22Rv1 (cell line): ENCODE measurements around the gene CREB5.

Experiments used
- H3K27ac ChIP-seq: fragments of 450-650 bp; 2 replicates; pipeline ENCODE4 v1.5.1; 2017
- ZFX ChIP-seq: fragments of 450-650 bp; IDR thresholded peaks from 2 replicates; pipeline ENCODE4 v1.6.1; 2017; ENCODE audit warnings: antibody characterized with exemption, borderline replicate concordance
- TF ChIP-seq, protein P1 (sequence below): fragments of 450-650 bp; IDR thresholded peaks from 2 replicates; pipeline ENCODE4 v1.5.1; 2017; ENCODE audit warnings: mild to moderate bottlenecking

The CREB5 gene

DNA sequence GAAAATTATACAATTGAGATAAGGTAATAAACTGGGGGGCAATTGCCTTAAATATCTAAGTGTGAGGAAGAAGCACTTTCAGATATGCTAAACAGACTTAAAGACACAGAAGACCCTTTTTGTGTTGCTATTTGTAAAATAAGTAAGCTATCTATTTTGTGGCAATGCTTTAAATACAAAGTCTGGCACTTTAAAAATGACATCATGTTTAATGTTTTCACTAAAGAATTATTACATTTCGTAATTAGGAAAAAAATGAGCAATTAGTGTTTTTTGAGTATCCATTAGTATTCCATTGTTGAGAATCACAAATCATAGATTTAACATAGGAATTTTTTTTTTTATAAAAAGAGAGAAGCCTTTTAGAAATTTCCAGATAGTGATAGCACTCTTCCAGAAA, 2.1 kb downstream of the CREB5 start:
- TF ChIP-seq ZFX: no peak
- TF ChIP-seq, protein P1, sequence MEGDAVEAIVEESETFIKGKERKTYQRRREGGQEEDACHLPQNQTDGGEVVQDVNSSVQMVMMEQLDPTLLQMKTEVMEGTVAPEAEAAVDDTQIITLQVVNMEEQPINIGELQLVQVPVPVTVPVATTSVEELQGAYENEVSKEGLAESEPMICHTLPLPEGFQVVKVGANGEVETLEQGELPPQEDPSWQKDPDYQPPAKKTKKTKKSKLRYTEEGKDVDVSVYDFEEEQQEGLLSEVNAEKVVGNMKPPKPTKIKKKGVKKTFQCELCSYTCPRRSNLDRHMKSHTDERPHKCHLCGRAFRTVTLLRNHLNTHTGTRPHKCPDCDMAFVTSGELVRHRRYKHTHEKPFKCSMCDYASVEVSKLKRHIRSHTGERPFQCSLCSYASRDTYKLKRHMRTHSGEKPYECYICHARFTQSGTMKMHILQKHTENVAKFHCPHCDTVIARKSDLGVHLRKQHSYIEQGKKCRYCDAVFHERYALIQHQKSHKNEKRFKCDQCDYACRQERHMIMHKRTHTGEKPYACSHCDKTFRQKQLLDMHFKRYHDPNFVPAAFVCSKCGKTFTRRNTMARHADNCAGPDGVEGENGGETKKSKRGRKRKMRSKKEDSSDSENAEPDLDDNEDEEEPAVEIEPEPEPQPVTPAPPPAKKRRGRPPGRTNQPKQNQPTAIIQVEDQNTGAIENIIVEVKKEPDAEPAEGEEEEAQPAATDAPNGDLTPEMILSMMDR: no peak
- no peak overlapping the region for H3K27ac ChIP-seq

DNA sequence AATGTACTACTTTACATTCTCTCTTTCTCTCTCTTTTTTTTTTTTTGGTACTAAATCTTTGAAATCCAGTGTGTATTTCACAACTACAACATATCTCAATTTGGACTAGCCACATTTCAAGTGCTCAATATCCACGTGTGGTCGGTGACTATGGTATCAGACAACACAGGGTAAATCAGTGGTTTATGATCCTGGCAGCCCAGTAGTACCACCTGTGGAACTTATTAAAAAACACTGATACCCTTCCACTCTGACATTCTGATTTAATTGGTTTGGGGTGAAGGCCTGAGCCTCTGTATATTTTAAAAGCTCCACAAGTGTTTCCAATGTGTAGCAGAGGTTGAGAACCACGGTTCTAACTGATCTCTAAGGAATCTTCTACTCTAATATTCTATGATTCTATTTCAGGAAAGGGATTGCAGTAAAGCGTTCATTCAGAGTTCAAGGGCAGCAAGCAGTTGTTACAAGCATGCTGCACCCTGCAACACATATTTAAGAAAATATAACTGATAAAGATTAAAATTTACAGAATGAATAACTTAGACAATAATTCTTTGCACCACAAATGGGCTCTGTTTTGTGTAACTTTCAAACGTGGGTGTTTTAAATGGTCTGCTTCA, 5.1 kb downstream of the CREB5 start:
- H3K27ac ChIP-seq: no peak overlapping the region

DNA sequence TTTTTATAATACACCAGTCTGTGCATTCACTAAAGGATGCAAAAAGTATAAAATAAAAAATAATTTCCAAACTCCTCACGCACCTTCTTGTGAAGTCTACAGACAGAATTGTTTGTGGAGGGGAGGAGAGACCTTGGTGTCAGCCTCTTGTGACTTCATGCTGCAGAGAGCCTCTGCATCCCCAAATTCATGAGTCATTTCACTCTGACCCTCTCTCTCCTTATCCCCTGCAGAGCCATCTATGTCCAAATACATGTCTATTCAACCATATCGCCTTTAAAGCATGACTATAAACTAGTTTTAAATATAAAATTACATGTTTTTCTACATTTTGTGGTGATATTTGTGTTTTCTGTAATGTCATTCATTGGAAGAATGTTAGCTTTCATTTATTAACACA, 6.0 kb downstream of the CREB5 start:
- no peak overlapping the region for H3K27ac ChIP-seq
- TF ChIP-seq, protein P1: no peak
- TF ChIP-seq ZFX: no peak

More for the DNA sequence above, 5.1 kb downstream of the CREB5 start:
- TF ChIP-seq ZFX: no peak
- TF ChIP-seq, protein P1: no peak

DNA sequence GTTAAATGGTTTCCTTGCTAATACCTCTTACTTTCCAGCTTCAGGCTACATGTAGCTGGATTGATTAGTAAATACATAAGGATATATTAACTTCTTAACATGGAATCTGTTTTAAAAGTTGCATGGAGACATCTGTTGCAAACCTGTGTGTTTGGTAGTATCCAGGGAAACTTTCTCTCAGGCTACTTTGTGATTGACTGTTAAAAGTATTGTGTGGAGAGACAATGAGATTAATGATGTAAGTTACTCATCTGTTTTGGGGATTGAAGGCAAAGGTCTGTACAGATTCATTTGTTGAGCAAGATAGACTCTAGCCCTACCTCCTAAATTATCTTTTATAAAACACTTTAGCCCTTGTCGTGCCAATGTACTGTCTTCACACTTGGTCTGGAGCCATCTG, 6.6 kb downstream of the CREB5 start:
- TF ChIP-seq ZFX: no peak
- TF ChIP-seq, protein P1: no peak
- H3K27ac ChIP-seq: no peak overlapping the region

DNA sequence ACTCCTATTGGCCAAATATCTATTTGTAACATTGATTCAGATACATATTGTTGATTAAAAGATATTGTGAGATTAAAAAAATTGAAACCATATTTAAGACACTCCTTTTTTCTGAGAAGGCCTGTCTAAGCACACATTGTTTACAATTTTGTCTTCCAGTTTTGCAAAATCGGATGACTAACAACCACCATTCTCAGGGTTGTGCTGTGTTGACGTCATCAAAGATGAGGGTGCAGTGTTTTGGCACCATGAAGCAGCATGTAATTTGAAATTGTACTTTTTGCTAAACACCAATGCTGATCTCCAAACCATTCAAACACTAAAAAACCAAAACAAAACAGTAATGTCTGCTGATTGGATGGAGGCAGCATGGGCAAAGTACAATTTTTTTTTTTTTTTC, 7.4 kb downstream of the CREB5 start:
- H3K27ac ChIP-seq: no peak overlapping the region
- TF ChIP-seq ZFX: no peak
- TF ChIP-seq, protein P1: no peak

DNA sequence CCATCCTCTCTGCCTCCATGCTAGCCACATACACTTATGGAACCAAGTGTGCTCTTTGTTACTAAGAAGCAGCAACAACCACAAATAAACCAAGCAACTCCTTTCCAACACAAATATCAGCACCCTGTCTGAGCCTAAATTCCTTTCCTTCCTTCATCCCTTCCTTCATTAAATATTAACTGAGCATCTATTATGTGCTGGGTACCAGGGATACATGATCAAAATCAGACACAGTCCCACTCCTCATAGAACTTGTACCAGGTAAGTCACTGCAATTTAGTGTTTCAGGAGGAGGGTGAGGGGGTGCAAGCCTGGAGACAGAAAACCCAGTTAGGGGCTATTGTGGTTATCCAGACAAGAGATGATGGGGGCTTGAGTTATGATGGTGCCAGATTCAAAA, 10.8 kb downstream of the CREB5 start:
- TF ChIP-seq, protein P1: no peak
- TF ChIP-seq ZFX: no peak
- H3K27ac ChIP-seq: no peak overlapping the region

DNA sequence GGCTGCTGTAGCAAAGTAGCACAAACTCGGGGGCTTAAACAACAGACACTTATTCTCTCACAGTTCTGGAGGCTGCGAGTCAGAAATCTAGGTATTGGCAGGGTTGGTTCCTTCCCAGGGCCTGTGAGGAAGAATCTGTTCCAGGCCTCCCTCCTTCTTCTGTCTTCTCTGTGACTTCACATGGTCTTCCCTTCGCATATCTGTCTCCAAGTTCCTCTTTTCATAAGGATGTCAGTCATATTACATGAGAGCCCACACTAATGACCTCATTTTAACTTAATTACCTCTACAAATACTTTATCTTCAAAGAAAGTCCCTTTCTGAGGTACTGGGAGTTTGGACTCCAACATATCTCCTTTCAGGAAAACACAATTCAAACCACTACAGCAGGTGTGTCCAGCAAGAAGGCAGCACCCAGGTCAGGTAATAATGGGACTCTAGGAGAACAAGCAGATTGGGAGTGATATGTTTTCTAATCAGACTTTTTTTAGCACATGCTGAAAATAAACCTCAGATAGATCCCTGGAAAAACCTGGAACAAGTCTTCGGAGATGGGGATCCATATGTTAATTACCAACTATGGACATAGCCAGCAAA, 11.7 kb downstream of the CREB5 start:
- H3K27ac ChIP-seq: no peak overlapping the region
- TF ChIP-seq, protein P1: no peak
- no peak for TF ChIP-seq ZFX
